ENCODE data around the gene TULP1.

- TF ChIP-seq POLR2A (IDR thresholded peaks at IDR 0.05) = no peak
- TF ChIP-seq CTCF (IDR thresholded peaks at IDR 0.05 in 4 of 5, conservative IDR thresholded peaks at IDR 0.05 in 1 of 5) = no peak
Measured at GRCh38 chr6:35469751-35470662, 42.7 kb downstream of the TULP1 start.

All from gastrocnemius medialis (tissue), 4 donors.